Subcutaneous adipose tissue (tissue), 4 donors: ENCODE results near the gene KANSL1. TPM values are rescaled to one million over a fixed set of nuclear protein-coding genes. Genes with fewer than 3 reads are reported as not detected.

Source experiments
- total RNA-seq, 4 donors: library from RNA; depleted of rRNA; stranded (reverse); fragments of >200 nt; gene quantifications; one replicate each; pipeline ENCODE4 v1.1.0, GENCODE V29; 2016
- TF ChIP-seq, protein P1 (sequence below): fragments of 450-650 bp; IDR thresholded peaks from one replicate; pipeline ENCODE4 v1.5.1; 2016; ENCODE audit warnings: low read depth, mild to moderate bottlenecking, control low read depth, antibody characterized with exemption, moderate library complexity

The KANSL1 gene
- total RNA-seq, 4 donors from 2014 or later: 71.1 to 128 (median 74.8) TPM

DNA sequence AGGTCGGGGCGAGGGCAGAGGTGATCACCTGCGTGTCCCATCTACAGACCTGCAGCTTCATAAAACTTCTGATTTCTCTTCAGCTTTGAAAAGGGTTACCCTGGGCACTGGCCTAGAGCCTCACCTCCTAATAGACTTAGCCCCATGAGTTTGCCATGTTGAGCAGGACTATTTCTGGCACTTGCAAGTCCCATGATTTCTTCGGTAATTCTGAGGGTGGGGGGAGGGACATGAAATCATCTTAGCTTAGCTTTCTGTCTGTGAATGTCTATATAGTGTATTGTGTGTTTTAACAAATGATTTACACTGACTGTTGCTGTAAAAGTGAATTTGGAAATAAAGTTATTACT is 165.3 kb downstream of the KANSL1 start:
- TF ChIP-seq, protein P1, sequence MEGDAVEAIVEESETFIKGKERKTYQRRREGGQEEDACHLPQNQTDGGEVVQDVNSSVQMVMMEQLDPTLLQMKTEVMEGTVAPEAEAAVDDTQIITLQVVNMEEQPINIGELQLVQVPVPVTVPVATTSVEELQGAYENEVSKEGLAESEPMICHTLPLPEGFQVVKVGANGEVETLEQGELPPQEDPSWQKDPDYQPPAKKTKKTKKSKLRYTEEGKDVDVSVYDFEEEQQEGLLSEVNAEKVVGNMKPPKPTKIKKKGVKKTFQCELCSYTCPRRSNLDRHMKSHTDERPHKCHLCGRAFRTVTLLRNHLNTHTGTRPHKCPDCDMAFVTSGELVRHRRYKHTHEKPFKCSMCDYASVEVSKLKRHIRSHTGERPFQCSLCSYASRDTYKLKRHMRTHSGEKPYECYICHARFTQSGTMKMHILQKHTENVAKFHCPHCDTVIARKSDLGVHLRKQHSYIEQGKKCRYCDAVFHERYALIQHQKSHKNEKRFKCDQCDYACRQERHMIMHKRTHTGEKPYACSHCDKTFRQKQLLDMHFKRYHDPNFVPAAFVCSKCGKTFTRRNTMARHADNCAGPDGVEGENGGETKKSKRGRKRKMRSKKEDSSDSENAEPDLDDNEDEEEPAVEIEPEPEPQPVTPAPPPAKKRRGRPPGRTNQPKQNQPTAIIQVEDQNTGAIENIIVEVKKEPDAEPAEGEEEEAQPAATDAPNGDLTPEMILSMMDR: no peak

DNA sequence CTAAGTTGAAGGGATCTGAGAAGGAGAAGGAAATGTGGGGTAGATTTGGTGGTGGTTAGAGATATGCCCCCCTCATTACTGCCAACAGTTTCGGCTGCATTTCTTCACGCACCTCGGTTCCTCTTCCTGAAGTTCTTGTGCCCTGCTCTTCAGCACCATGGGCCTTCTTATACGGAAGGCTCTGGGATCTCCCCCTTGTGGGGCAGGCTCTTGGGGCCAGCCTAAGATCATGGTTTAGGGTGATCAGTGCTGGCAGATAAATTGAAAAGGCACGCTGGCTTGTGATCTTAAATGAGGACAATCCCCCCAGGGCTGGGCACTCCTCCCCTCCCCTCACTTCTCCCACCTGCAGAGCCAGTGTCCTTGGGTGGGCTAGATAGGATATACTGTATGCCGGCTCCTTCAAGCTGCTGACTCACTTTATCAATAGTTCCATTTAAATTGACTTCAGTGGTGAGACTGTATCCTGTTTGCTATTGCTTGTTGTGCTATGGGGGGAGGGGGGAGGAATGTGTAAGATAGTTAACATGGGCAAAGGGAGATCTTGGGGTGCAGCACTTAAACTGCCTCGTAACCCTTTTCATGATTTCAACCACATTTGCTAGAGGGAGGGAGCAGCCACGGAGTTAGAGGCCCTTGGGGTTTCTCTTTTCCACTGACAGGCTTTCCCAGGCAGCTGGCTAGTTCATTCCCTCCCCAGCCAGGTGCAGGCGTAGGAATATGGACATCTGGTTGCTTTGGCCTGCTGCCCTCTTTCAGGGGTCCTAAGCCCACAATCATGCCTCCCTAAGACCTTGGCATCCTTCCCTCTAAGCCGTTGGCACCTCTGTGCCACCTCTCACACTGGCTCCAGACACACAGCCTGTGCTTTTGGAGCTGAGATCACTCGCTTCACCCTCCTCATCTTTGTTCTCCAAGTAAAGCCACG is 165.9 kb downstream of the KANSL1 start:
- TF ChIP-seq, protein P1: no peak

DNA sequence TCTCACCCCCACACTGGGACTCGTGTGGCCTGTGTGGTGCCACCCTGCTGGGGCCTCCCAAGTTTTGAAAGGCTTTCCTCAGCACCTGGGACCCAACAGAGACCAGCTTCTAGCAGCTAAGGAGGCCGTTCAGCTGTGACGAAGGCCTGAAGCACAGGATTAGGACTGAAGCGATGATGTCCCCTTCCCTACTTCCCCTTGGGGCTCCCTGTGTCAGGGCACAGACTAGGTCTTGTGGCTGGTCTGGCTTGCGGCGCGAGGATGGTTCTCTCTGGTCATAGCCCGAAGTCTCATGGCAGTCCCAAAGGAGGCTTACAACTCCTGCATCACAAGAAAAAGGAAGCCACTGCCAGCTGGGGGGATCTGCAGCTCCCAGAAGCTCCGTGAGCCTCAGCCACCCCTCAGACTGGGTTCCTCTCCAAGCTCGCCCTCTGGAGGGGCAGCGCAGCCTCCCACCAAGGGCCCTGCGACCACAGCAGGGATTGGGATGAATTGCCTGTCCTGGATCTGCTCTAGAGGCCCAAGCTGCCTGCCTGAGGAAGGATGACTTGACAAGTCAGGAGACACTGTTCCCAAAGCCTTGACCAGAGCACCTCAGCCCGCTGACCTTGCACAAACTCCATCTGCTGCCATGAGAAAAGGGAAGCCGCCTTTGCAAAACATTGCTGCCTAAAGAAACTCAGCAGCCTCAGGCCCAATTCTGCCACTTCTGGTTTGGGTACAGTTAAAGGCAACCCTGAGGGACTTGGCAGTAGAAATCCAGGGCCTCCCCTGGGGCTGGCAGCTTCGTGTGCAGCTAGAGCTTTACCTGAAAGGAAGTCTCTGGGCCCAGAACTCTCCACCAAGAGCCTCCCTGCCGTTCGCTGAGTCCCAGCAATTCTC is 166.8 kb downstream of the KANSL1 start:
- TF ChIP-seq, protein P1: no peak

DNA sequence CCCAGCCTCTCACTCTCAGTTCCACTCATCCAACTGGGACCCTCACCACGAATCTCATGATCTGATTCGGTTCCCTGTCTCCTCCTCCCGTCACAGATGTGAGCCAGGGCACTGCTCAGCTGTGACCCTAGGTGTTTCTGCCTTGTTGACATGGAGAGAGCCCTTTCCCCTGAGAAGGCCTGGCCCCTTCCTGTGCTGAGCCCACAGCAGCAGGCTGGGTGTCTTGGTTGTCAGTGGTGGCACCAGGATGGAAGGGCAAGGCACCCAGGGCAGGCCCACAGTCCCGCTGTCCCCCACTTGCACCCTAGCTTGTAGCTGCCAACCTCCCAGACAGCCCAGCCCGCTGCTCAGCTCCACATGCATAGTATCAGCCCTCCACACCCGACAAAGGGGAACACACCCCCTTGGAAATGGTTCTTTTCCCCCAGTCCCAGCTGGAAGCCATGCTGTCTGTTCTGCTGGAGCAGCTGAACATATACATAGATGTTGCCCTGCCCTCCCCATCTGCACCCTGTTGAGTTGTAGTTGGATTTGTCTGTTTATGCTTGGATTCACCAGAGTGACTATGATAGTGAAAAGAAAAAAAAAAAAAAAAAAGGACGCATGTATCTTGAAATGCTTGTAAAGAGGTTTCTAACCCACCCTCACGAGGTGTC is 167.6 kb downstream of the KANSL1 start:
- TF ChIP-seq, protein P1: no peak

DNA sequence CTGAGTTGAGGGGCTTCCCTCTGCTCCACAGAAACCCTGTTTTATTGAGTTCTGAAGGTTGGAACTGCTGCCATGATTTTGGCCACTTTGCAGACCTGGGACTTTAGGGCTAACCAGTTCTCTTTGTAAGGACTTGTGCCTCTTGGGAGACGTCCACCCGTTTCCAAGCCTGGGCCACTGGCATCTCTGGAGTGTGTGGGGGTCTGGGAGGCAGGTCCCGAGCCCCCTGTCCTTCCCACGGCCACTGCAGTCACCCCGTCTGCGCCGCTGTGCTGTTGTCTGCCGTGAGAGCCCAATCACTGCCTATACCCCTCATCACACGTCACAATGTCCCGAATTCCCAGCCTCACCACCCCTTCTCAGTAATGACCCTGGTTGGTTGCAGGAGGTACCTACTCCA is 168.2 kb downstream of the KANSL1 start:
- TF ChIP-seq, protein P1: no peak

DNA sequence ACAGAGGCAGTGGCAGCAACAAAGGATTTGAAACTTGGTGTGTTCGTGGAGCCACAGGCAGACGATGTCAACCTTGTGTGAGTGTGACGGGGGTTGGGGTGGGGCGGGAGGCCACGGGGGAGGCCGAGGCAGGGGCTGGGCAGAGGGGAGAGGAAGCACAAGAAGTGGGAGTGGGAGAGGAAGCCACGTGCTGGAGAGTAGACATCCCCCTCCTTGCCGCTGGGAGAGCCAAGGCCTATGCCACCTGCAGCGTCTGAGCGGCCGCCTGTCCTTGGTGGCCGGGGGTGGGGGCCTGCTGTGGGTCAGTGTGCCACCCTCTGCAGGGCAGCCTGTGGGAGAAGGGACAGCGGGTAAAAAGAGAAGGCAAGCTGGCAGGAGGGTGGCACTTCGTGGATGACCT is 168.6 kb downstream of the KANSL1 start:
- TF ChIP-seq, protein P1: no peak
